Measurements from ENCODE around the gene EXOC2. TPM values are rescaled to one million over a fixed set of nuclear protein-coding genes. Genes with fewer than 3 reads are reported as not detected.

Gene EXOC2
- total and polyA plus RNA-seq, 2 of the 13 experiments (the other 11 are each of a cell fraction or from before 2014, with no cell fraction given), result 12.6 to 22.9 TPM

- TF ChIP-seq RERE (CRISPR knock-in tag; IDR thresholded peaks at IDR 0.05; ENCODE audit: low read depth) (peak; percentile 69; the same call in 1 of the 2 replicates), REST (IDR thresholded peaks at IDR 0.05; ENCODE audit: borderline replicate concordance in 1 of 2, low read depth in 1 of 2, low read length in 2 of 2) (no peak; a peak in 1 of 4 replicates), ZNF780A (CRISPR knock-in tag; IDR thresholded peaks at IDR 0.05) (peak; percentile 74; the same call in 1 of the 2 replicates), ZBTB7B (CRISPR knock-in tag; IDR thresholded peaks at IDR 0.05) (peak; percentile 92), CREB3 (CRISPR knock-in tag; IDR thresholded peaks at IDR 0.05) (no peak), ZNF713 (CRISPR knock-in tag; IDR thresholded peaks at IDR 0.05) (no peak), E2F2 (CRISPR knock-in tag; IDR thresholded peaks at IDR 0.05; ENCODE audit: borderline replicate concordance) (peak; percentile 92; the same call in 1 of the 2 replicates), MTF2 (CRISPR knock-in tag; IDR thresholded peaks at IDR 0.05; ENCODE audit: borderline replicate concordance) (peak; percentile 90; the same call in 1 of the 2 replicates), KDM2A (CRISPR knock-in tag; IDR thresholded peaks at IDR 0.05; ENCODE audit: borderline replicate concordance, low read depth) (peak; percentile 100), MBNL3 (CRISPR knock-in tag; conservative IDR thresholded peaks at IDR 0.05) (no peak), FOXC1 (CRISPR knock-in tag; IDR thresholded peaks at IDR 0.05; ENCODE audit: borderline replicate concordance) (peak; percentile 98), CENPT (CRISPR knock-in tag; IDR thresholded peaks at IDR 0.05; ENCODE audit: low read depth) (no peak), SMAD1 (CRISPR knock-in tag; IDR thresholded peaks at IDR 0.05; ENCODE audit: borderline replicate concordance, low read depth) (peak; percentile 38; the same call in 1 of the 2 replicates)
These were observed at the start of gene EXOC2 (continued) for GRCh38 chr6:692858-693722.

Measured in HepG2 (cell line).